Activated CD4-positive, alpha-beta memory T cell treated with anti-CD3 and anti-CD28 coated beads for 36 hours (primary cell): ENCODE results near the gene CCSER1. TPM values are rescaled to one million over a fixed set of nuclear protein-coding genes. Genes with fewer than 3 reads are reported as not detected.
"Not testable (repeated sequence)": the region's sequence is repeated elsewhere in the genome, so short reads cannot be mapped to it uniquely, and the experiment has no call there.

Source experiments
- CTCF ChIA-PET: fragments of 350-600 bp; sonication (Branson Sonifier 250); formaldehyde crosslinking; loops from one replicate; lab custom pipeline; 2021; ENCODE audit warnings: antibody characterized with exemption, inconsistent platforms; lab: Charles Lee
- POLR2A ChIA-PET: fragments of 350-600 bp; sonication (Branson Sonifier 250); formaldehyde crosslinking; loops from one replicate; lab custom pipeline; 2021; ENCODE audit warnings: antibody characterized with exemption; lab: Charles Lee
- DNase-seq: peaks from one replicate; pipeline ENCODE4 v3.0.0-alpha.2; 2020
- H3K27ac Mint-ChIP-seq: one replicate; pipeline ENCODE4 v1.8.0; 2021; ENCODE audit warnings: mixed read lengths
- H3K27me3 Mint-ChIP-seq: one replicate; pipeline ENCODE4 v1.8.0; 2021; ENCODE audit warnings: mixed read lengths
- H3K36me3 Mint-ChIP-seq: one replicate; pipeline ENCODE4 v1.8.0; 2021; ENCODE audit warnings: mixed read lengths
- H3K4me1 Mint-ChIP-seq: one replicate; pipeline ENCODE4 v1.8.0; 2021; ENCODE audit warnings: low read depth, mixed read lengths
- H3K4me3 Mint-ChIP-seq: one replicate; pipeline ENCODE4 v1.8.0; 2021; ENCODE audit warnings: mild to moderate bottlenecking, mixed read lengths
- H3K9me3 Mint-ChIP-seq: one replicate; pipeline ENCODE4 v1.8.0; 2021; ENCODE audit warnings: mixed read lengths
- intact Hi-C: fragments of 100-400 bp; cut with micrococcal nuclease; formaldehyde crosslinking; loops from one replicate; pipeline ENCODE4 v1.15.1; 2023
- total RNA-seq, 2 experiments: library from RNA; stranded (reverse); gene quantifications; one replicate each; pipeline ENCODE4 v1.2.3, GENCODE V29; 2021

The CCSER1 gene
- total RNA-seq, 2 experiments from 2014 or later, result 0.17 to 0.19 TPM

GRCh38 chr4:91284480-91284879 is 1157.3 kb downstream of the CCSER1 start:
- Mint-ChIP-seq H3K4me3 (no peak overlapping the region), H3K27me3 (no peaks in the 10 kb centered on the region), H3K4me1 (no peaks in the 10 kb centered on the region), H3K9me3 (peaks cover 4% of the 10 kb centered on the region), H3K27ac (no peak overlapping the region), H3K36me3 (no peaks in the 10 kb centered on the region)
- POLR2A ChIA-PET, result no interaction called here
- intact Hi-C loops, result no loop called here
- DNase-seq, result no peak
- CTCF ChIA-PET, result no interaction called here

- no peaks in the 10 kb centered on the region for H3K27me3 Mint-ChIP-seq
- DNase-seq, result no peak
- CTCF ChIA-PET, result no interaction called here
- peaks cover 4% of the 10 kb centered on the region for H3K9me3 Mint-ChIP-seq
- H3K36me3 Mint-ChIP-seq, result no peaks in the 10 kb centered on the region
- intact Hi-C loops, result no loop called here
- POLR2A ChIA-PET, result no interaction called here
- no peak overlapping the region for H3K27ac Mint-ChIP-seq
- no peaks in the 10 kb centered on the region for H3K4me1 Mint-ChIP-seq
- no peak overlapping the region for H3K4me3 Mint-ChIP-seq
These were observed 1158.3 kb downstream of the CCSER1 start for GRCh38 chr4:91285487-91285886.

DNA sequence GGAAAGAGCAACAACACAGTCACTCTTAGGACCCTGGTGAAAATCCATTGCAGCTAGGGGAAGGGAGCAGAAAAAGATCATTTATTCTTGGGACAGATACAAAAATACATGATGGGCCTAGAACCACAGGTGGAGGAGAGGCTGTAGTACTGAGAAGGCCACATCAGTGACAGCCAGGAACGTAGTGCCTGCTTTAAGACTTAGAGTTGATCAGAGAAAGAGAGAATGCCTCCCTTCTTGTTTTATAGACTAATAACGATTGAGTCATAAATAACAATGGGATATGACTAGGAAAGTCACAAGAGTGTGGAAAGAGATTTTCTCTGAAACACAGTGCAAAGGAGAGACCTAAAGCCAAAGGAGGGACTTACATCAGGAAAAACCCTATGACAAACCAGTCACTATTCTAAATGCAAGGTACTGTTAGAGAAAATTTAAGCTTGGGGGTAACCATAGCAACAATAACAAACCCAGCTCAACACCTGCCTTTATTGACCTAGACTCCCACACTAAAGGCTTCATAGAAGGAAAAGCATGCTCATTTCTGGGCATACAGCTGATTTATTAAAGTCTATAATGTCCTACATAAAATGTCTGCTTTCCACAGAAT is 1161.6 kb downstream of the CCSER1 start:
- no peaks in the 10 kb centered on the region for H3K27me3 Mint-ChIP-seq
- no peak for DNase-seq
- H3K4me3 Mint-ChIP-seq, result no peak overlapping the region
- peaks cover 4% of the 10 kb centered on the region for H3K9me3 Mint-ChIP-seq
- H3K4me1 Mint-ChIP-seq, result no peaks in the 10 kb centered on the region
- H3K36me3 Mint-ChIP-seq, result no peaks in the 10 kb centered on the region
- ChIA-PET CTCF (no interaction called here), POLR2A (no interaction called here)
- intact Hi-C loops, result no loop called here
- no peak overlapping the region for H3K27ac Mint-ChIP-seq

GRCh38 chr4:91298156-91298700 is 1171.0 kb downstream of the CCSER1 start:
- H3K36me3 Mint-ChIP-seq, result no peaks in the 10 kb centered on the region
- ChIA-PET POLR2A (no interaction called here), CTCF (no interaction called here)
- no peaks in the 10 kb centered on the region for H3K27me3 Mint-ChIP-seq
- no peak overlapping the region for H3K4me3 Mint-ChIP-seq
- DNase-seq, result no peak
- no peaks in the 10 kb centered on the region for H3K4me1 Mint-ChIP-seq
- intact Hi-C loops, result no loop called here
- peaks cover 2% of the 10 kb centered on the region for H3K9me3 Mint-ChIP-seq
- no peak overlapping the region for H3K27ac Mint-ChIP-seq

GRCh38 chr4:91298824-91299223 is 1171.6 kb downstream of the CCSER1 start:
- CTCF ChIA-PET, result no interaction called here
- Mint-ChIP-seq H3K27me3 (no peaks in the 10 kb centered on the region), H3K27ac (no peak overlapping the region), H3K9me3 (peaks cover 2% of the 10 kb centered on the region), H3K4me1 (no peaks in the 10 kb centered on the region), H3K4me3 (no peak overlapping the region), H3K36me3 (no peaks in the 10 kb centered on the region)
- POLR2A ChIA-PET, result no interaction called here
- intact Hi-C loops, result no loop called here
- no peak for DNase-seq

- CTCF ChIA-PET, result no interaction called here
- H3K9me3 Mint-ChIP-seq, result peaks cover 2% of the 10 kb centered on the region
- H3K27me3 Mint-ChIP-seq, result no peaks in the 10 kb centered on the region
- no peak for DNase-seq
- no peak overlapping the region for H3K27ac Mint-ChIP-seq
- H3K4me3 Mint-ChIP-seq, result no peak overlapping the region
- intact Hi-C loops, result no loop called here
- no peaks in the 10 kb centered on the region for H3K4me1 Mint-ChIP-seq
- POLR2A ChIA-PET, result no interaction called here
- H3K36me3 Mint-ChIP-seq, result no peaks in the 10 kb centered on the region
These were observed 1174.9 kb downstream of the CCSER1 start for GRCh38 chr4:91302120-91302519.

- no peaks in the 10 kb centered on the region for H3K36me3 Mint-ChIP-seq
- H3K9me3 Mint-ChIP-seq, result no peaks in the 10 kb centered on the region
- CTCF ChIA-PET, result no interaction called here
- DNase-seq, result no peak
- H3K27me3 Mint-ChIP-seq, result no peaks in the 10 kb centered on the region
- no peak overlapping the region for H3K27ac Mint-ChIP-seq
- POLR2A ChIA-PET, result no interaction called here
- no peak overlapping the region for H3K4me3 Mint-ChIP-seq
- intact Hi-C loops, result no loop called here
- H3K4me1 Mint-ChIP-seq, result no peaks in the 10 kb centered on the region
These were observed 1177.1 kb downstream of the CCSER1 start for GRCh38 chr4:91304292-91304691.

- DNase-seq, result no peak
- Mint-ChIP-seq H3K4me1 (no peaks in the 10 kb centered on the region), H3K4me3 (no peak overlapping the region), H3K27ac (no peak overlapping the region), H3K36me3 (no peaks in the 10 kb centered on the region), H3K9me3 (peaks cover 2% of the 10 kb centered on the region), H3K27me3 (no peaks in the 10 kb centered on the region)
- ChIA-PET CTCF (no interaction called here), POLR2A (no interaction called here)
- intact Hi-C loops, result no loop called here
These were observed 1190.2 kb downstream of the CCSER1 start for GRCh38 chr4:91317434-91317833.

DNA sequence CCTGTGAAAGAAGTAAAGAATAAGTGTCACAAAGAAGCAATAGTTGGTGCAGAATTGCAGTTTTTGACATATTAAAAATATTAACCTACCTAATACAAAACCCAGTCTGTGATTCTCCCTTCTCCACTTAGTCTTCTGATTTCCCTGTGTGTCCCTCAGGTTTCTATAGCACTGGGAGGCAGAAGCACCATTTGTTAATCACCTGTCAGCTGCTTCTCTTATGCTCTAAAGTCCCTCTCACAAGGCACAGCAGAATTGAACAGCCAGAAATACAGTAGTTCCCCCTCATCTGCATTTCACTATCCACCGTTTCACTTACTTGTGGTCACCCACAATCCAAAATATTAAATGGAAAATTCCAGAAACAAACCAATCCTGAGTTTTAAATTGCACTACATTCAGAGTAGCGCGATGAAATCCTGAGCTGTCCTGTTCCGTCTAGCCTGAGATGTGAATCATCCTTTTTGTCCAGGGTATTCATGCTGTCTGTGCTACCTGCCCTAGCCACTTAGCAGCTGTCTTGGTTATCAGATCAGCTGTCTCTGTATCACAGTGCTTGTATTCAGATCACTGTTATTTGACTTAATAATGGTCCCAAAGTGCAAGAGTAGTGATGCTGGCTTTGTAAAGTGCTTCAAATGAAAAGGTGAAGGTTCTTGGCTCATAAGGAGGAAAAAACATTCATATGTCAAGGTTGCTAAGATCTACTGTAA is 1192.5 kb downstream of the CCSER1 start:
- no peaks in the 10 kb centered on the region for H3K4me1 Mint-ChIP-seq
- CTCF ChIA-PET, result no interaction called here
- H3K4me3 Mint-ChIP-seq, result no peak overlapping the region
- POLR2A ChIA-PET, result no interaction called here
- no peaks in the 10 kb centered on the region for H3K27me3 Mint-ChIP-seq
- DNase-seq, result no peak
- intact Hi-C loops, result no loop called here
- H3K36me3 Mint-ChIP-seq, result no peaks in the 10 kb centered on the region
- peaks cover 13% of the 10 kb centered on the region for H3K9me3 Mint-ChIP-seq
- H3K27ac Mint-ChIP-seq, result no peak overlapping the region

- no peaks in the 10 kb centered on the region for H3K36me3 Mint-ChIP-seq
- ChIA-PET CTCF (no interaction called here), POLR2A (no interaction called here)
- H3K27me3 Mint-ChIP-seq, result no peaks in the 10 kb centered on the region
- H3K4me1 Mint-ChIP-seq, result no peaks in the 10 kb centered on the region
- no peak for DNase-seq
- H3K9me3 Mint-ChIP-seq, result peaks cover 36% of the 10 kb centered on the region
- H3K27ac Mint-ChIP-seq, result no peak overlapping the region
- no peak overlapping the region for H3K4me3 Mint-ChIP-seq
- intact Hi-C loops, result no loop called here
These were observed 1195.8 kb downstream of the CCSER1 start for GRCh38 chr4:91322961-91323360.

DNA sequence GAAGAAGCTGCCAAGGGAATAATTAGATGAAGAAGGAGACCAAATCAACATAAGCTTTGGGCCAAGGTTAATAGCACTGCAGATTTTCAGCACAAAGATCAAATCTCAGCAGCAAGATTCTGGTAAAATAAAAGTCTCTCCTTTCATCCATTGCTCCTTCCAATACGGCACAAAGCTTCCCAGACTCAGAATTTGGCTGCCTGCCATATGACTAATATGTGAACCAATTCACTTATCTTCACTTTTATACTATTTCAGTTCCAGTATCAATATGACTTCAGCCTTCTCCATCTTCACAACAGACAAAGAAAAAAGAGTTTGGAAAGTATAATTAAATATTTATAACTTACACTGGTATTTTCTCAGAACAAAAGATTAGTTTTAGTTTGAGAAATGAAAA is 1198.3 kb downstream of the CCSER1 start:
- no peaks in the 10 kb centered on the region for H3K36me3 Mint-ChIP-seq
- no peak overlapping the region for H3K27ac Mint-ChIP-seq
- H3K4me1 Mint-ChIP-seq, result no peaks in the 10 kb centered on the region
- CTCF ChIA-PET, result no interaction called here
- peaks cover 39% of the 10 kb centered on the region for H3K9me3 Mint-ChIP-seq
- DNase-seq, result no peak
- H3K4me3 Mint-ChIP-seq, result no peak overlapping the region
- intact Hi-C loops, result no loop called here
- no peaks in the 10 kb centered on the region for H3K27me3 Mint-ChIP-seq
- POLR2A ChIA-PET, result no interaction called here

DNA sequence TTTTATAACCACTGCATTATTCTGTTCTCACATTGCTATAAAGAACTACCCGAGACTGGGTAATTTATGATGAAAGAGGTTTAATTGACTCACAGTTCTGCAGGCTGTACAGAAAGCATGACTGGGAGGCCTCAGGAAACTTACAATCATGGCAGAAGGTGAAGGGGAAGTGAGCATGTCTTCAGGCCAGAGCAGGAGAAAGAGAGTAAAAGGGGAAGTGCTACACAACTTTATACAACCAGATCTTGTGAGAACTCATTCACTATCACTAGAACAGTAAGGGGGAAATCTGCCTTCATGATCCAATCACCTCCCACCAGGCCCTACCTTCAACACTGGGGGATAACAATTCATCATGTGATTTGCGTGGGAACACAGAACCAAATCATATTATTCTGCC is 1199.0 kb downstream of the CCSER1 start:
- H3K4me1 Mint-ChIP-seq, POLR2A ChIA-PET: not testable (repeated sequence)

More for the DNA sequence above, 1199.0 kb downstream of the CCSER1 start:
- CTCF ChIA-PET, DNase-seq, H3K4me3 Mint-ChIP-seq, H3K27ac Mint-ChIP-seq, intact Hi-C loops, H3K27me3 Mint-ChIP-seq, H3K36me3 Mint-ChIP-seq: not testable (repeated sequence)
- peaks cover 40% of the 10 kb centered on the region for H3K9me3 Mint-ChIP-seq
